K562 (cell line): ENCODE measurements around the gene POLN. TPM values are rescaled to one million over a fixed set of nuclear protein-coding genes. Genes with fewer than 3 reads are reported as not detected.

Source experiments
- ATAC-seq: fragments of 200-7000 bp; cut with Tn5 transposase; 3 replicates; pipeline ENCODE4 v1.9.1; 2020; ENCODE audit warnings: moderate library complexity
- BruUV-seq: library from RNA; stranded (reverse); fragments of 400-500 nt; replicated peaks from 2 replicates; lab custom pipeline; 2021; lab: Mats Ljungman, UMichigan
- CTCF ChIA-PET: fragments of 300-600 bp; formaldehyde crosslinking; extraction: SDS; loops from one replicate; lab custom pipeline; 2021; ENCODE audit warnings: low intra/inter-chr PET ratio; lab: Yijun Ruan, JAX
- POLR2A ChIA-PET: fragments of 300-600, 350-650 bp; sonication (Branson Sonifier 250); formaldehyde crosslinking; extraction: SDS; loops from one replicate; lab custom pipeline; 2021; ENCODE audit warnings: antibody characterized with exemption, inconsistent platforms; lab: Yijun Ruan, JAX
- DNase-seq, 4 experiments: peaks; one replicate each; pipeline versions ENCODE4 v3.0.0 to v3.0.0-alpha.2; 2011 to 2018; ENCODE audit warnings: low spot score in 3 of 4, mixed read lengths in 3 of 4; ENCODE audit errors: extremely low read depth in 1 of 4
- FAIRE-seq: peaks from 2 replicates; lab custom pipeline; 2011; peaks lifted over from hg19 to GRCh38; lab: Jason Lieb, UNC
- H2AFZ ChIP-seq: 2 replicates; pipeline ENCODE4 v1.6.0; 2011; ENCODE audit warnings: low read depth, low read length, control low read depth, inconsistent platforms
- H3K27ac ChIP-seq: fragments of 200-600 bp; 3 replicates; pipeline ENCODE4 v1.8.0; 2011; ENCODE audit warnings: low read depth, mild to moderate bottlenecking, control low read depth, inconsistent platforms, low read length, moderate library complexity, mixed read lengths; ENCODE audit errors: extremely low read depth
- H3K27me3 ChIP-seq, 2 experiments: fragments of 300-600 bp in 1 of 2; 2 replicates in 1 of 2; 3 replicates in 1 of 2; pipeline versions ENCODE4 v1.6.0 to v1.8.0; 2011; ENCODE audit warnings: inconsistent platforms in 2 of 2, low read length in 2 of 2, mild to moderate bottlenecking in 1 of 2, mixed read lengths in 1 of 2, moderate library complexity in 1 of 2; ENCODE audit not compliant: control insufficient read depth in 2 of 2, insufficient read depth in 2 of 2
- H3K36me3 ChIP-seq: fragments of 300-600 bp; 3 replicates; pipeline ENCODE4 v1.8.0; 2011; ENCODE audit warnings: mild to moderate bottlenecking, low read length, inconsistent platforms; ENCODE audit not compliant: control insufficient read depth, insufficient read depth
- H3K4me1 ChIP-seq, 2 experiments: fragments of 200-600 bp in 1 of 2; replicated peaks in 1 of 2; 2 replicates in 1 of 2; 3 replicates in 1 of 2; pipeline versions ENCODE4 v1.5.1 to v1.8.0; 2011; ENCODE audit warnings: inconsistent platforms in 2 of 2, low read length in 2 of 2, mild to moderate bottlenecking in 1 of 2, mixed read lengths in 1 of 2, moderate library complexity in 1 of 2; ENCODE audit not compliant: control insufficient read depth in 2 of 2, insufficient read depth in 2 of 2
- H3K4me2 ChIP-seq: 2 replicates; pipeline ENCODE4 v1.6.1; 2011; ENCODE audit warnings: low read length, control low read depth, inconsistent platforms, mixed read lengths; ENCODE audit not compliant: insufficient read depth
- H3K4me3 ChIP-seq: fragments of 200-600 bp; sonication (generic), shearing (Covaris generic); 2 replicates; pipeline ENCODE4 v1.5.1; 2016; ENCODE audit warnings: control low read depth, inconsistent platforms
- H3K79me2 ChIP-seq: fragments of 200-600 bp; 3 replicates; pipeline ENCODE4 v1.8.0; 2011; ENCODE audit warnings: low read length, inconsistent platforms; ENCODE audit not compliant: control insufficient read depth, insufficient read depth
- H3K9ac ChIP-seq, 2 experiments: 2 replicates each; pipeline versions ENCODE4 v1.6.0 to v1.6.1; 2011; ENCODE audit warnings: low read depth in 2 of 2, low read length in 2 of 2, control low read depth in 1 of 2, inconsistent platforms in 1 of 2, mild to moderate bottlenecking in 1 of 2, mixed read lengths in 1 of 2; ENCODE audit not compliant: insufficient read depth in 1 of 2
- H3K9me1 ChIP-seq: one replicate; pipeline ENCODE4 v1.6.0; 2011; ENCODE audit warnings: inconsistent platforms, mild to moderate bottlenecking, low read length, moderate library complexity; ENCODE audit not compliant: control insufficient read depth, insufficient read depth
- H3K9me3 ChIP-seq: replicated peaks from 2 replicates; pipeline ENCODE4 v1.5.1; 2011; ENCODE audit warnings: low read depth, low read length, inconsistent platforms; ENCODE audit not compliant: control insufficient read depth, insufficient read depth
- H4K20me1 ChIP-seq: replicated peaks from 2 replicates; pipeline ENCODE4 v1.6.1; 2011; ENCODE audit warnings: low read length, inconsistent platforms, mixed read lengths; ENCODE audit not compliant: control insufficient read depth, insufficient read depth
- BCL6 ChIP-seq: fragments of 250-450 bp; sonication (Bioruptor Pico); IDR thresholded peaks from 2 replicates; pipeline ENCODE4 v1.4.0; 2020
- BCOR ChIP-seq: fragments of 450-650 bp; IDR thresholded peaks from 2 replicates; pipeline ENCODE4 v1.6.1; 2016
- CGGBP1 ChIP-seq: fragments of 250-450 bp; sonication (Bioruptor Pico); IDR thresholded peaks from 2 replicates; pipeline ENCODE4 v1.9.0; 2021; ENCODE audit warnings: mild to moderate bottlenecking
- DLX4 ChIP-seq: fragments of 250-450 bp; sonication (Bioruptor Pico); IDR thresholded peaks from 2 replicates; pipeline ENCODE4 v1.6.1; 2021; ENCODE audit warnings: mild to moderate bottlenecking
- ESRRB ChIP-seq: fragments of 250-450 bp; sonication (Bioruptor Pico); IDR thresholded peaks from 2 replicates; pipeline ENCODE4 v1.5.0; 2020; ENCODE audit warnings: mild to moderate bottlenecking, moderate library complexity, borderline replicate concordance
- GATAD2A ChIP-seq: fragments of 450-650 bp; IDR thresholded peaks from 2 replicates; pipeline ENCODE4 v1.6.1; 2017
- HDAC2 ChIP-seq: fragments of 450-650 bp; IDR thresholded peaks from 2 replicates; pipeline ENCODE4 v1.6.1; 2016; ENCODE audit warnings: mild to moderate bottlenecking
- RHOXF2B ChIP-seq: fragments of 250-450 bp; sonication (Bioruptor Pico); conservative IDR thresholded peaks from 2 replicates; pipeline ENCODE4 v1.5.1; 2021
- SIN3A ChIP-seq, 2 experiments: fragments of 150-350 bp in 1 of 2; IDR thresholded peaks; 2 replicates each; pipeline ENCODE4 v1.6.1; 2011 to 2016; ENCODE audit warnings: borderline replicate concordance in 2 of 2, low read depth in 2 of 2, low read length in 2 of 2, mild to moderate bottlenecking in 2 of 2, moderate library complexity in 2 of 2; ENCODE audit not compliant: control insufficient read depth in 1 of 2
- TOE1 ChIP-seq, 2 experiments: fragments of 450-650 bp in 1 of 2; sonication (generic) in 1 of 2; formaldehyde crosslinking in 1 of 2; IDR thresholded peaks; 2 replicates each; pipeline versions ENCODE4 v1.7.1 to v1.8.0; 2016 to 2022; ENCODE audit warnings: borderline replicate concordance in 2 of 2, mild to moderate bottlenecking in 2 of 2, antibody characterized with exemption in 1 of 2, inconsistent platforms in 1 of 2, low read depth in 1 of 2, missing genetic modification reagents in 1 of 2, moderate library complexity in 1 of 2
- ZFP30 ChIP-seq: fragments of 250-450 bp; sonication (Bioruptor Pico); IDR thresholded peaks from 2 replicates; pipeline ENCODE4 v1.8.0; 2022; ENCODE audit warnings: moderate library complexity, mild to moderate bottlenecking, inconsistent platforms, borderline replicate concordance
- ZHX1 ChIP-seq: fragments of 150-350 bp; conservative IDR thresholded peaks from 2 replicates; pipeline ENCODE4 v1.6.1; 2014; ENCODE audit warnings: low read length
- ZNF609 ChIP-seq: sonication (generic); formaldehyde crosslinking; IDR thresholded peaks from 2 replicates; pipeline ENCODE4 v1.8.1; 2023; ENCODE audit warnings: missing genetic modification reagents, mild to moderate bottlenecking, borderline replicate concordance
- ZNF668 ChIP-seq: fragments of 250-450 bp; sonication (Bioruptor Pico); IDR thresholded peaks from 2 replicates; pipeline ENCODE4 v1.8.0; 2022; ENCODE audit warnings: mild to moderate bottlenecking, inconsistent platforms
- whole genome bisulfite sequencing: fragments of 100-300 bp; shearing (Covaris generic); methylation state at CpG from one replicate; pipeline ENCODE4 v1.1.6; 2016; ENCODE audit warnings: low coverage, mixed read lengths; ENCODE audit not compliant: insufficient coverage; ENCODE audit errors: missing lambda C conversion rate; 5-methylcytosine and 5-hydroxymethylcytosine counted together
- in situ Hi-C: fragments of 300-500 bp; cut with MboI; formaldehyde crosslinking; loops from 4 replicates; pipeline ENCODE4 v1.15.0; 2018; ENCODE audit warnings: inconsistent platforms, mixed read lengths
- intact Hi-C: fragments of 100-400 bp; cut with micrococcal nuclease; formaldehyde crosslinking; loops from 2 replicates; pipeline ENCODE4 v1.14.2; 2022
- polyA plus RNA-seq, 8 experiments: library from polyadenylated mRNA; depleted of rRNA in 4 of 8; stranded (reverse) in 5 of 8; unstranded in 3 of 8; fragments of >200 nt; fragmentation: Nextera tagmentation in 2 of 8; fragmentation: Illumina TruSeq in 1 of 8; extraction: Ambion mirVana in 2 of 8; extraction: Trizol in 1 of 8; gene quantifications; 2 replicates each; pipeline versions ENCODE4 v1.2.1 to v1.2.3, GENCODE V29; 2011 to 2014; ENCODE audit warnings: inconsistent platforms in 1 of 8, missing spikeins in 1 of 8
- total RNA-seq, 7 experiments: library from RNA; depleted of rRNA in 6 of 7; stranded (reverse); fragments of >200 nt in 6 of 7; fragmentation: Illumina TruSeq in 2 of 7; extraction: Trizol in 2 of 7; gene quantifications; 2 replicates each; pipeline versions ENCODE4 v1.2.1 to v1.2.3, GENCODE V29; 2011 to 2021; ENCODE audit warnings: low replicate concordance in 1 of 7

The POLN gene
- total and polyA plus RNA-seq, 9 of the 15 experiments (the other 6 are each of a cell fraction or from before 2014, with no cell fraction given), result 0.08 to 0.91 (median 0.32) TPM

GRCh38 chr4:2241003-2241402, 918 bp downstream of the POLN start:
- BruUV-seq, result no TSS peak
- FAIRE-seq, result no peak
- intact Hi-C loops, result loop anchor here (10.0 kb wide), 1 partner anchor 174 kb away; the partner anchor contains the start of genes CFAP99 and ZFYVE28
- Histone ChIP-seq H3K36me3 (peaks cover 34% of the 10 kb centered on the region), H3K4me1 (peaks cover 18 to 29% of the 10 kb centered on the region in 2 experiments), H3K4me2 (peak overlapping the region; percentile 88), H3K27me3 (no peaks in the 10 kb centered on the region), H4K20me1 (peaks cover 10% of the 10 kb centered on the region; the same call in 1 of the 2 replicates), H3K9me1 (no peaks in the 10 kb centered on the region), H3K27ac (peak overlapping the region; percentile 70), H3K9me3 (no peaks in the 10 kb centered on the region), H2AFZ (peak overlapping the region; percentile 69; the same call in 1 of the 2 replicates), H3K79me2 (peaks cover 58% of the 10 kb centered on the region), H3K4me3 (peak overlapping the region; percentile 79), H3K9ac (peak overlapping the region; percentile 77 to 95)
- WGBS, result 0% methylated on average over 7 of the region's 7 CpGs
- DNase-seq, result no peak
- ChIA-PET POLR2A (interaction anchor here (0.5 to 1.5 kb wide), 9 partner anchors 9 to 604 kb away, joined by 3 to 4 read pairs (median 3); no protein-coding TSS in a partner anchor), CTCF (no interaction called here)
- in situ Hi-C loops, result no loop called here
- ATAC-seq, result no peak
- TF ChIP-seq DLX4 (CRISPR knock-in tag) (no peak), RHOXF2B (CRISPR knock-in tag) (no peak), ESRRB (no peak), ZHX1 (no peak), CGGBP1 (CRISPR knock-in tag) (no peak), HDAC2 (no peak), ZNF609 (CRISPR knock-in tag) (no peak), TOE1 (IDR thresholded peaks at IDR 0.05; ENCODE audit: borderline replicate concordance) (0 out of 2 replicates have a peak, but pooled peaks have one; percentile 6), TOE1 (CRISPR knock-in tag; IDR thresholded peaks at IDR 0.05; ENCODE audit: borderline replicate concordance, low read depth) (no peak), BCOR (no peak), BCL6 (CRISPR knock-in tag) (no peak), ZNF668 (CRISPR knock-in tag) (no peak), ZFP30 (CRISPR knock-in tag) (no peak), GATAD2A (no peak), SIN3A (IDR thresholded peaks at IDR 0.05; ENCODE audit: borderline replicate concordance in 2 of 2, control insufficient read depth in 1 of 2, low read depth in 2 of 2, low read length in 2 of 2) (no peak)
